Effector memory CD8-positive, alpha-beta T cell (primary cell): ENCODE measurements around the gene LRRK1.
"Not testable (repeated sequence)": the region's sequence is repeated elsewhere in the genome, so short reads cannot be mapped to it uniquely, and the experiment has no call there.

Source experiments
- ATAC-seq: fragments of 150-1000 bp; cut with Tn5 transposase; replicated peaks from 2 replicates; pipeline ENCODE4 v1.10.0; 2021; ENCODE audit warnings: mild to moderate bottlenecking, moderate library complexity
- DNase-seq, 3 experiments: peaks; one replicate each; pipeline ENCODE4 v3.0.0; 2021
- H3K27ac Mint-ChIP-seq, 2 donors: one replicate each; pipeline ENCODE4 v1.8.0; 2022; ENCODE audit warnings: mild to moderate bottlenecking in 2 of 2, mixed read lengths in 2 of 2, moderate library complexity in 2 of 2
- H3K27me3 Mint-ChIP-seq, 2 donors: one replicate each; pipeline ENCODE4 v1.8.0; 2022; ENCODE audit warnings: mixed read lengths in 2 of 2
- H3K36me3 Mint-ChIP-seq: one replicate; pipeline ENCODE4 v1.8.0; 2022; ENCODE audit warnings: mild to moderate bottlenecking, moderate library complexity, mixed read lengths; ENCODE audit not compliant: insufficient read depth
- H3K4me1 Mint-ChIP-seq, 2 donors: one replicate each; pipeline ENCODE4 v1.8.0; 2022; ENCODE audit warnings: low read depth in 2 of 2, mixed read lengths in 2 of 2
- H3K4me3 Mint-ChIP-seq, 2 donors: one replicate each; pipeline ENCODE4 v1.8.0; 2022; ENCODE audit warnings: mild to moderate bottlenecking in 2 of 2, mixed read lengths in 2 of 2, moderate library complexity in 2 of 2
- H3K9me3 Mint-ChIP-seq, 2 donors: one replicate each; pipeline ENCODE4 v1.8.0; 2022; ENCODE audit warnings: mixed read lengths in 2 of 2

Gene LRRK1

DNA sequence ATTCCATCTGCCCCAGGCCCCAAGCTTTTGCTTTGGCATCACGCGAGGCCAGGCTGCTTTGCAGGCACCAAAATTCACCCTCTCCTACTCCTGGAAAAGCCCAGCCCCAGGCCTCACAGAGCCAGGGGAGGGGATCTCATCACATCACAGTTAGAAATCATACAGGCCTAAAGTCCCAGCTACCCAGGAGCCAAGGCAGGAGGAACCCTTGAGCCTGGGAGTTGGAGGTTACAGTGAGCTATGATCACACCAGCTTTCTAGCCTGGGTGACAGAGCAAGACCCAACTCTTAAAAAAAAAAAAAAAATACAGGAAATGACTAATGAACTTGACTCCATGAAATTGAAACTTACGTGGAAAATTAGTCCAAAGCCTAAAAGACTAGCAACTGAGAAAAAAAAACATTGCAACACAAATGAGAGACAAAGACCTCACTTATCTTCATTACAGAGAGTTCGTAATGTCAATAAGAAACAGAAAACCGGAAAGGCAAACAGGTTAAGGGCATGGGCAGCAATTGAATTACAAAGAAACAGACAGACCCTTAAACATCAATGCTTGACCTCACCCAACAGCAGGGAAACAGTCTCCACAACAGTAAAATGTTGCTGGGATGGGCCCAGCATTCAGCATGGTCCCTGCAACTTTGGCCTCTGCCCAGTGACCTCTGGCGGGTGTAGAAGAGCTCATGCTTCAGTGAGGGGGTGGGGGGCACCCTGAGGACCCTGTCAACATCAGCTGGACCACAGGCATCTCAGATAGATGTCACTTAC, 151.5 kb downstream of the LRRK1 start:
- no peaks in the 10 kb centered on the region for H3K36me3 Mint-ChIP-seq
- H3K27me3 Mint-ChIP-seq = peaks cover 19 to 28% of the 10 kb centered on the region in 2 donors
- ATAC-seq = no peak
- no peak for DNase-seq
- H3K4me1 Mint-ChIP-seq = no peaks in the 10 kb centered on the region
- no peaks in the 10 kb centered on the region for H3K9me3 Mint-ChIP-seq
- no peak overlapping the region for H3K27ac Mint-ChIP-seq
- no peak overlapping the region for H3K4me3 Mint-ChIP-seq

- no peaks in the 10 kb centered on the region for H3K9me3 Mint-ChIP-seq
- no peaks in the 10 kb centered on the region for H3K4me1 Mint-ChIP-seq
- H3K27me3 Mint-ChIP-seq = peaks cover 26 to 28% of the 10 kb centered on the region in 2 donors
- no peaks in the 10 kb centered on the region for H3K36me3 Mint-ChIP-seq
- no peak overlapping the region for H3K27ac Mint-ChIP-seq
- no peak for ATAC-seq
- DNase-seq = no peak
- no peak overlapping the region for H3K4me3 Mint-ChIP-seq
Measured at GRCh38 chr15:101071651-101072050, 152.5 kb downstream of the LRRK1 start.

GRCh38 chr15:101072235-101072634, 153.1 kb downstream of the LRRK1 start:
- DNase-seq, H3K27ac Mint-ChIP-seq, H3K4me3 Mint-ChIP-seq, H3K9me3 Mint-ChIP-seq, H3K4me1 Mint-ChIP-seq, ATAC-seq, H3K36me3 Mint-ChIP-seq: not testable (repeated sequence)
- H3K27me3 Mint-ChIP-seq = peaks cover 26 to 28% of the 10 kb centered on the region in 2 donors

DNA sequence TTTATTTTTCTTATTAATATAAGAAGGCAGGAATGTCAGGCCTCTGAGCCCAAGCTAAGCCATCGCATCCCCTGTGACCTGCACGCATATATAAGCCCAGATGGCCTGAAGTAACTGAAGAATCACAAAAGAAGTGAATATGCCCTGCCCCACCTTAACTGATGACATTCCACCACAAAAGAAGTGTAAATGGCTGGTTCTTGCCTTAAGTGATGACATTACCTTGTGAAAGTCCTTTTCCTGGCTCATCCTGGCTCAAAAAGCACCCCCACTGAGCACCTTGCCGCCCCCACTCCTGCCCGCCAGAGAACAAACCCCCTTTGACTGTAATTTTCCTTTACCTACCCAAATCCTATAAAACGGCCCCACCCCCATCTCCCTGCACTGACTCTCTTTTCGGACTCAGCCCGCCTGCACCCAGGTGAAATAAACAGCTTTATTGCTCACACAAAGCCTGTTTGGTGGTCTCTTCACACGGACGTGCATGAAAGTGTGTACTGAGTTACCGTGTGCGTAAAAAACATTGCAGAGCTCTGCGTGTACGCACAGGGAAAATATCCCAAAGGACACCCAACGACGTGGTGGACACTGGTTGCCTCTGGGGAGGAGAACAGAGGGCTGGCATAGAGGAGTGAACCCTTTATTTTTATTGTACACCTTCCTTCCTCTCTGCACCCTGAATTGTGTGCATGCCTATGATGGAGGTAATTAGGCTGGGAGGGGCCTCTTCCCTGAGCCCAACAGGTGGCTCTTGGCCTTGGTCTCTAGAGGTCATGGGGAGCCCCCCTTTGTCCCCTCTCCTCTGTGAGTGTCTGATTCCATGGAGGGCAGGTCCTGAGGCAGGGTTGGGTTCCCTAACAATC, 158.9 kb downstream of the LRRK1 start:
- not testable (repeated sequence) for H3K27ac Mint-ChIP-seq, H3K36me3 Mint-ChIP-seq, DNase-seq

DNA sequence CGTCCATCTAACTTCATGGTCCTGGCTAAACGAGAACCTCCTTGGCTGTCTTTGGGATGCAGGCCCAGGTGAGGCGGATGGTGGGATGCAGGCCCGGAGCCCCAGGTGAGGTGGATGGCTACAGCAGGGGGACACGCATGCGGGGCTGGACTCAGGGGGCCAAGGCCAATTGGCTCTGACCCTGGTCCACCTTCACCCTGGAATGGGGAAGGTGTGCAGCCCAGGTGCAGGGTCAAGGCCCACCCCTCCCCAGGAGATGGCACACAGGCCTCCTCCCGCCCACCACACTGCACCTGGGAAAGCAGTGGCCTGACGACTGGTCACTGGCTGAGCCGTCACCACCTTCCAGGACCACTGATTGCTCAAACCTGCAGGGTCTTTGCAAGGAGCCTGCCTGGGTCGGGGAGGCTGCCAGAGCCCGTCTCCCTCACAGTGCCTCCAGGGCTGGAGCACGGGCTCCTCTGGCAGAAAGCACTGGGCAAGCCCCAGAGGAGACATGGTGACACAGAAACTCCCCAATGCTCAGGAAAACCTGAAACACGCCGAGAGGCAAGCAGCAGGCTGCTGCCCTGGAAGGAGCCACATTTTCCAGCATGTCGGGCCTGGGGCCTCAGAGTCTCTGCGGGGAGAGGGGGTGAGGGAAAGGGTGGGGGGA, 159.6 kb downstream of the LRRK1 start:
- DNase-seq = no peak
- H3K36me3 Mint-ChIP-seq = no peaks in the 10 kb centered on the region
- peaks cover 15 to 27% of the 10 kb centered on the region in 2 donors for H3K27me3 Mint-ChIP-seq
- H3K4me3 Mint-ChIP-seq = no peak overlapping the region
- no peaks in the 10 kb centered on the region for H3K4me1 Mint-ChIP-seq
- H3K9me3 Mint-ChIP-seq = no peaks in the 10 kb centered on the region
- no peak for ATAC-seq
- H3K27ac Mint-ChIP-seq = no peak overlapping the region

More for the DNA sequence above, 158.9 kb downstream of the LRRK1 start:
- ATAC-seq, H3K4me3 Mint-ChIP-seq, H3K9me3 Mint-ChIP-seq, H3K4me1 Mint-ChIP-seq: not testable (repeated sequence)
- peaks cover 22 to 27% of the 10 kb centered on the region in 2 donors for H3K27me3 Mint-ChIP-seq

GRCh38 chr15:101081900-101082299, 162.7 kb downstream of the LRRK1 start:
- H3K4me3 Mint-ChIP-seq = no peak overlapping the region
- no peak overlapping the region for H3K27ac Mint-ChIP-seq
- no peak for DNase-seq
- peaks cover 0 to 34% of the 10 kb centered on the region in 2 donors for H3K27me3 Mint-ChIP-seq
- ATAC-seq = no peak
- H3K4me1 Mint-ChIP-seq = no peaks in the 10 kb centered on the region
- H3K36me3 Mint-ChIP-seq = no peaks in the 10 kb centered on the region
- no peaks in the 10 kb centered on the region for H3K9me3 Mint-ChIP-seq

DNA sequence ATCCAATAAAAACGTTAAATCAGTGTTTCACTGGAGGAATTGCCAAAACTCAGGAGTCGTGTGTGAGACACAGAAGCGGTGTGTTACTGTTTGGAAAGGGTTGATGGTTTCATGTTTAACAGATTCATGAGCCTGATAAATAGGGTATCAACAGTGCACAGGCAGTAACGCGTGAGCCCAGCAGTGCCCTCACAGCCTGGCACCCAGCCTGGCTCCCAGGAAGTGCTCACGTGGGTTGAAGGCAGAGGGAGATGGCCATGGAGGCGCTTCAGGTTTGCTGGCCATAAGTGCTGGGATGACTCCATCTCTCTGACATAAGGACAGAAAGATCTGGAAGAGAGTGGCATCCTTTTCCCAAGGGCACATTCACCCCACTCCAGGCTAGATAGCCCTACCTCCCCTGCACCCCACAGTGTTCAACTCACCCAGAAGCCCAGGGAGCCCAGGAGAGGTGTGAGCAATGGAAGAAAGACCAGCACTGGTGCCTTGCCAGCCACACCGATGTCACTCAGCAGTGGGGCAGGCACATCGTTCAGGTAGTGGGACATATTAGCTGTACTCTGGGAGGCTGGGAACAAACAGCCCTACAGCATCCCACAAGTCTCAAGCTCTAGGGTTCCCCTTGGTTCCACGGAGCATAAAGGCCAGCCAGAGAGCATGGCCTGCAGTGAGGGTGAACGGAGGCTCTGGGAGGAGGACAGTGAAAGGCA, 164.3 kb downstream of the LRRK1 start:
- H3K4me3 Mint-ChIP-seq = no peak overlapping the region
- peaks cover 0 to 37% of the 10 kb centered on the region in 2 donors for H3K27me3 Mint-ChIP-seq
- H3K27ac Mint-ChIP-seq = no peak overlapping the region
- DNase-seq (no peak), ATAC-seq (no peak)
- no peaks in the 10 kb centered on the region for H3K9me3 Mint-ChIP-seq
- no peaks in the 10 kb centered on the region for H3K36me3 Mint-ChIP-seq
- H3K4me1 Mint-ChIP-seq = no peaks in the 10 kb centered on the region

DNA sequence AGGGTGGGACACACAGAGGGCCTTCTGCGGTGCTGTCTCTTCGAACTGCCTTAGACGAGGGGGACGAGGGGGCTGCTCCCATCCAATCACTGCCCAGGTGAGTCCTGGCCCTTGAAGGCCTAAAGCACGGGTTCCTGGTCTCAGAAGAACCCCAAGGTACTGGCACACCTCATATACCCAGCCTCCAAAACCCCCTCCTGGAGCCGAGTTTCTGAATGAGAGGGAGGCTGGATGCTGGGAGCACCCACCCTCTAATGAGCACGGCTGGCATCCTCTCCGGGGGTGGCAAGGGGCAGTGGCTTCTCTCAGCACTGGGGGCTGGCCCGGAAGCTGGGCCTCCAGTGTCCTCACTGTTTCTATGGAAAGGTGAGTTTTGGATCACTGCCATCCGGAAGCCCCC, 165.6 kb downstream of the LRRK1 start:
- ATAC-seq (no peak), DNase-seq (no peak)
- Mint-ChIP-seq H3K9me3 (no peaks in the 10 kb centered on the region), H3K36me3 (no peaks in the 10 kb centered on the region), H3K4me3 (no peak overlapping the region), H3K27me3 (peaks cover 0 to 37% of the 10 kb centered on the region in 2 donors), H3K27ac (no peak overlapping the region), H3K4me1 (no peaks in the 10 kb centered on the region)

GRCh38 chr15:101085311-101085700, 166.1 kb downstream of the LRRK1 start:
- no peak overlapping the region for H3K27ac Mint-ChIP-seq
- DNase-seq = no peak
- H3K4me3 Mint-ChIP-seq = no peak overlapping the region
- H3K36me3 Mint-ChIP-seq = no peaks in the 10 kb centered on the region
- ATAC-seq = no peak
- peaks cover 0 to 37% of the 10 kb centered on the region in 2 donors for H3K27me3 Mint-ChIP-seq
- no peaks in the 10 kb centered on the region for H3K4me1 Mint-ChIP-seq
- H3K9me3 Mint-ChIP-seq = no peaks in the 10 kb centered on the region

DNA sequence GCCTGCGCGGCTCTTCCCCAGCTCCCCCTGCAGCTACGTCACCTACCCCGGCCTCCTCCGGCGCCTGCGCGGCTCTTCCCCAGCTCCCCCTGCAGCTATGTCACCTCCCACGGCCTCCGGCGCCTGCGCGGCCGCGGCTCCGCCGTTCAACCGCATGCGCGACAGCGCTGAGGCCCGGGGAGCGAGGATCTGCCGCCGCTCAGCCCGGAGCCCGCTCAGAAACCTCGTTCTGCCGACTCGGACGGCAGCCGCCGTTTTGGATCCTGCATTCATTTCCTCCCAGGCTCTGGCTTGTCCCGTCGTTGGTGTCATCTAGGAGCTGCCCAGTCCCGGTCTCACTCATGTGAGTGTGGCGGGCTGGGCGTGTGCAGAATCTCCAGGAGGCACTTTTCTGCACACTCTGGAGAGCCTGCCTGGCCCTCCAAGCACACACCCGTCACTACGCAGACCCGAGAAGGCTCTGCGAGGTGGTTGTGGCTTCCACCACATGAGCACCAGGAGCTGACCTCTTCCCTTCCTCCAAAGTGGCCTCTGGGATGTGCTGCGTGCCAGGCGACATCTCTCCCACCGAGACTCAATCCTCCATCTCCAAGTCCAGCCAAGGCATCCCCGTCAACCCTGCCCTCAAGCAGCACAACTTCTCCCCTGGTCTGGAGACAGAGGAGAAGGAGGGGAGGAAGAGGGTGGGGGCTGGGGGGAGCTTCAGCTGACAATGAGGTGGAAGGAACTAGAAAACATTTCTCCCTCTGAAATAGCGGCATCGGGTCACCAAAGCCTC, 167.4 kb downstream of the LRRK1 start:
- H3K36me3 Mint-ChIP-seq = no peaks in the 10 kb centered on the region
- peaks cover 0 to 37% of the 10 kb centered on the region in 2 donors for H3K27me3 Mint-ChIP-seq
- no peak overlapping the region for H3K27ac Mint-ChIP-seq
- H3K4me3 Mint-ChIP-seq = no peak overlapping the region
- ATAC-seq = no peak
- DNase-seq = no peak
- no peaks in the 10 kb centered on the region for H3K4me1 Mint-ChIP-seq
- H3K9me3 Mint-ChIP-seq = no peaks in the 10 kb centered on the region

- no peak for DNase-seq
- peaks cover 0 to 35% of the 10 kb centered on the region in 2 donors for H3K27me3 Mint-ChIP-seq
- no peak overlapping the region for H3K27ac Mint-ChIP-seq
- H3K36me3 Mint-ChIP-seq = no peaks in the 10 kb centered on the region
- ATAC-seq = no peak
- no peaks in the 10 kb centered on the region for H3K9me3 Mint-ChIP-seq
- no peaks in the 10 kb centered on the region for H3K4me1 Mint-ChIP-seq
- H3K4me3 Mint-ChIP-seq = no peak overlapping the region
Measured at GRCh38 chr15:101087172-101087769, 168.1 kb downstream of the LRRK1 start.

- Mint-ChIP-seq H3K27me3 (peaks cover 0 to 35% of the 10 kb centered on the region in 2 donors), H3K9me3 (no peaks in the 10 kb centered on the region)
Measured at GRCh38 chr15:101088271-101088670, 169.1 kb downstream of the LRRK1 start.

More at GRCh38 chr15:101088271-101088670, 169.1 kb downstream of the LRRK1 start:
- no peak for DNase-seq
- no peak for ATAC-seq
- H3K27ac Mint-ChIP-seq = no peak overlapping the region
- H3K4me1 Mint-ChIP-seq = no peaks in the 10 kb centered on the region
- H3K36me3 Mint-ChIP-seq = no peaks in the 10 kb centered on the region
- H3K4me3 Mint-ChIP-seq = no peak overlapping the region
